CD4-positive, alpha-beta T cell treated with Interleukin-21 for 1 hour (primary cell): ENCODE data around the gene PLCL1.
"Not testable (repeated sequence)": the region's sequence is repeated elsewhere in the genome, so short reads cannot be mapped to it uniquely, and the experiment has no call there.

Experiments
- DNase-seq: peaks from one replicate; pipeline ENCODE4 v3.0.0-alpha.2; 2020

Gene PLCL1

DNA sequence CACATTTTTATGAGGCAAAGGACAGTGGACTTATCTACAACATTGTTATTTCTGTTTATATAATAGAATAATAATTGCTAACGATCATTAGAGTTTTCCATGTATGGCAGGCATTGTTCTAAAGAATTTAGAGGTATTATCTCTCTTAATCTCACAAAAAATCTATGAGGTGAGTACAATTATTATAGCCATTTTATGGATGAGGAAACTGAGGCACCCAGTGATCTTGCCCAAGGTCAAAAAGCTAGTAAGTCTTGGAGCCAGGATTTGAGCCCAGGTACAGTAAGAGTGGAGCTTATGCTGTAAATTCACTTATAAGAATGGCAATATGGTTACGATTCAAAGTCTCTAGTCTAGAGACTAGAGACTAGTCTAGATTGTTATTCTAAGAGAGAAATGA is 331.7 kb downstream of the PLCL1 start:
- DNase-seq: no peak

DNA sequence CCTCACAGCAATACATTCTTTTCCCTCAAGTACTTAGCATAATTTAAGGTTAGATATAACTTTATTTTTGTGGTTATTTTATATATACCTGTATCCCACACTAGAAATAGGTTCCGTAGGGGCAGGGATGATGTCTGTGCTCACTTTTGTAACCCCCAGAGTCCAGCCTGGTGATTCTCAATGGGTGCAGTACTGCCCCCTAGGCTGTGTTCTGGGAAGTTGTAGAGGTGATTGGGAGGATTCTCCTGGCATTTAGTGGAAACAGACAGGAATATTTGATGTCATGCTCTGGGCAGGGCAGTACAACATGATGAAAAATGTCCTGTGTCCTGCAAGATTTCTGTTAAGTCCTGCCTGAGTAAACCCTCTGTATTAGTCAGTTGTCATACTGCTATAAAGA is 333.3 kb downstream of the PLCL1 start:
- no peak for DNase-seq

DNA sequence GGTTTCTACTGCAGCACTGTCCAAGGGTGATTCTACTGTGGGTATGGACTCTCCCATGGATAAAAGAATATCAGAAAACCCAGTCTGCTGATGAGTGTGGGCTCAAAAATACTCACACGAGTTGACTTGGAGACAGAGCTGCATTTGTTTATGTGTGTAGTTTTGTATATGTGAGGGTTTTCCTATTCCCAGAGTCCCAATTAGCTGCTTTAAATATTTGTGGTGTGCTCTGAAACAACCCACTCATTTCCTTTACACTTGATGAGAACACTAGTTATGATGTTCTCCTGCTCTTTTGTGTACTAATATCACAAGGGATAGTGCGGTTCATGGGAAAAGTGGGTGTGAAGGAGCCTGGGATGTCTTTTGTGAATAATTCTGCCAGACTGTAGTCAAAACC is 337.3 kb downstream of the PLCL1 start:
- no peak for DNase-seq

DNA sequence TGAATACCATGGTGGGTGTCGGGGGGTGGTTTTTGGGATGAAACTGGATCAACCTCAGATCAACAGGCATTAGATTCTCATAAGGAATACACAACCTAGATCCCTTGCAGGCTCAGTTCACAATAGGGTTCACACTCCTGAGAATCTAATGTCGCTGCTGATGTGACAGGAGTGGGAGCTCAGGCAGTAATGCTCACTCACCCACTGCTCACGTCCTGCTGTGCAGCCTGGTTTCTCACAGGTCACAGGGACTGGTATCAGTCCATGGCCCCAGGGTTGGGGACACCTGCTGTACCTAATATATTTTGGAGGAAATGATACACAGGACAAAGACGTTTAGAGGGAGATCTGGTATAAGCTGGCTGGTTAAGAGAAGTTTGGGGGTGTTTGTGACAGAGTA is 338.8 kb downstream of the PLCL1 start:
- DNase-seq: no peak

DNA sequence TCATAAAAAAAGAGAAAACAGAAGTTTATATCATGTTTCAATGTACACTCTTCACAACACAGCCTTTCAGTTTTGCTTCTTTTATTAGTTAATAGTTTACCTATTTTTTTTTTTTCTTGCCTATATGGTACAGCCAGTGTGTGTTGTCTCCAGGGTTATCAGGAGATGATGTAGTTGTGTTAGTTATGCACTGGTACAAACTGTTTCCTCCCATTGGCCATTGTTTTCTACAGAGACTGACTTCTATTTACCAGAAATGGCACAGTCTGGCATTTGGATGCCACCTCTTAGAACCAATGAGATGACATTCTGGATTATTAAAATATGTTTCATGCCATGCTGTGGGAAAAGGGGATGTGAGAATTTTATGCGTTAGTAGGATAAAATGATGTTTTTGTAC is 339.4 kb downstream of the PLCL1 start:
- no peak for DNase-seq

DNA sequence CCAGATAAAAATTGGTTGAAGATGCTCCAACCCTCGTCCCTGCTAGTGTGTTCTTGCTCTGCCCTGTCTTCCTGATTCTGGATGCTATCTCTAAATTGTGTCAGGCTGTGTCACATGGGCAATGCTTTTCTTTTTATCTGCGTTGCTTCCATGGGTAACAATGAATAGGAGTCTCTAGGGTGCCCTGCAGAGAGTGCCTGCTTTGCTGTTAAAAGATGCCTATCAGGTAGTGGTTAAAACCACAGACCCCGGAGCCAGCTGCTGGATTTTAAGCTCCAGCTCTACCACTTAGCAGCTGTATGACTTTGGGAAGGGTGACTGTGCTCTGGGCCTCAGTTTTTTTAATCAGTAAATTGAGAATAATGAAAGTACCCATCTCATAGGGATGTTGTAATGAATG is 340.3 kb downstream of the PLCL1 start:
- DNase-seq: no peak

DNA sequence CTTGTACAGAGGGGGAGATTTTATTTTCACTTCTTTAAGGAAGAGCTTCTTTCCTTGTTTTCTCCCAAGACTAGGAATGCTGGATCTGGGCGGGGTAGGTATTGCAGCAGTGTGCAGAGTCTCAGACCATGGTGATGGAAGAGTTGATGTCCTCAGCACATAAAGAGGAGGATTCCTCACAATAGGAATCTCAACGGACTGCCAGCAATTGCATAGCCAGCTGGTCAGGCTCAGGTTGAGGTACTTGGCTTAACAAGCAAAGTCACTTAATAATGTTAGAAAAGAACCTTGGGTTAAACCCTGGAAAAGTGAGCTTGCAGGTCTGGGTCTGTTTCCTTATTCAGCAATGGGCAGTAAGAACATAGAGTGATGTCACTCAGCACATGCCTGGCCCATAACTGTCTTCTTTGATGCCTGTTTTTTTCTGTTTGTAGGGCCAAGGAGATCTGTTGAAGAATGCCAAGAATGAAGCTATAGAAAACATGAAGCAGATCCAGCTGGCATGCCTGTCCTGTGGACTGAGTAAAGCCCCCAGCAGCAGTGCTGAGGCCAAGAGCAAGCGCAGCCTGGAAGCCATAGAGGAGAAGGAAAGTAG is 342.1 kb downstream of the PLCL1 start:
- no peak for DNase-seq

DNA sequence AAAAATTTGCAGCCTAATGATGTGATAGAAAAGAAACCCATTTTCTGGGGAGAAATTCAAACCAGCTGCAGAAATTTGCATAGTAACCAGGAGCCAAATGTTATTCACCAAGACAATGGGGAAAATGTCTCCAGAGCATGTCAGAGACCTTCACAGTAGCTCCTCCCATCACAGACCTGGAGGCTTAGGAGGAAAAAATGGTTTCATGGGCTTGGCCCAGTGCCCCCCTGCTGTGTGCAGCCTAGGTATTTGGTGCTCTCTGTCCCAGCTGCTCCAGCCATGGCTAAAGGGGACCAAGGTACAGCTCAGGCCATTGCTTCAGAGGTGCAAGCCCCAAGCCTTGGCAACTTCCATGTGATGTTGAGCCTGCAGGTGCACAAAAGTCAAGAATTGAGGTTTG is 352.9 kb downstream of the PLCL1 start:
- DNase-seq: no peak

DNA sequence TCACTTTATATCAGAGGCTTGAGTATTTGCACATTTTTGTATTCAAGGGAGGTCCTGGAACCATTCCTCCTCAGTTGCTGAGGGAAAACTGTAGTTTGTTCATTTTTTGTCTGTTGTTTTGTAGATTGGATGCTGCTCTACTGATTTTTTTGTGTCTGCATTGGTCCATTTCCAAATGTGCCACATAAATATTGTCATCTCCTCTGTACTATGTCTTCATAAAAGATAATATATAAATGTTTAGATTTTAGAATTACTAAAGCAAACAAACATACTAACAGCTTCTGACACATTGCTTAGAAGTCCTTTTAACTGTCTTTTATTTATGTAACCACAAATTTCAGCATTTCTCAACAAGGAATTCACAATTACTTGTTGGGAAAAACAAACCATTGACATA is 356.8 kb downstream of the PLCL1 start:
- no peak for DNase-seq

DNA sequence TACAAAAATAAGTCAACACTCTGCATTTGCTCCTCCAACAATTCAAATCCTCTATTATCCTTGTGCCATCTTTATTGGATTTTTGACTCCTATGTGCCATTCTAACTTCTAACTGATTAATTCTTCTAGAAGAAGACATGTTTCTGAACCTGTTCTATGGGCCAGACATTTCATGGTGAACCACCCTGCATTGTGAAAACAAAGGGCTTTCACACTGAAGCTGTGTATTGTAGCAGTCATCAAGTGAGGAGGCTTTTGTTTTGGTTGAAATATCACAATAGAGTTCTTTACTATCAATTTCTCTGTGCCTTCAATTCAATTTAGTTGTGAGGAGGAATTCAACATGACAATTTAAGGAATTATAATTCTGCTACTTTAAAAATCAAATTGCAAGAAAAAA is 357.9 kb downstream of the PLCL1 start:
- no peak for DNase-seq

DNA sequence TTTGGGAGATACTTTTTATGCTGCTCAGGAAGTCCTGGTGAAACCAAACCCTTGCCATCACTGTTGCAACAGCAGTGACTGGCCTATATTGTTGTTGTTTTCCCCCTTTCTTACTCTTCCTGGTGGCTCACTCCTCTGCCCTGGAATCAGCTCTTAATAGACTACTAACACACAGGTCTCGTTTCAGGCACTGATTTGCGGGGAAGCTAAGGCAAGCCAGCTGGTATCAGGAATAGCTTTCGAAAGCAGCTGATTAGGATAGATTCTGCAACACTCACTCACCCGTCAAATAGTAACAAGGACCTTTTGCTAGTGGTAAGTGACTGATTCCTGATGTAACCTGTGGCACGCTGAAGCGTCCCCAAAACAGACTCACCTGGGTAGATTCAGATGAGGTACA is 360.4 kb downstream of the PLCL1 start:
- DNase-seq: no peak

DNA sequence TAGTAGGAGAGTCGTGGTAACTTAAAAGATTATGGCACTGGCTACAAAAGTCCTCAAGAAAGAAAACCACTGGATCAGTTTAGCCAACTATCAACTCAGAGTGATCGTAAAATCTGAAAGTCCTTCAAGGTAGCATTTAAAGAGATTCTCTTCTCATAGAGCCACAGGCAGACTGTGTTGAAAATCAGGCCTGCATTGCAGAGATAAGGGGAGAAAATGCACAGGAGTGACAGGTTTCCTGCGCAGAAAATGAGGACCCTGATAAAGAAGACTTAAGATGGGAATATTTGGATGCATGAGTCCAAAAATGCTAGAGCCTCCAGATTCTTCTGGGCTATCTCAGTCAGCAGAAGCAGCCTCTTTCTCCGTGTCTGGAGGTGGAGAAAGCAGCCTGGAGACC is 360.9 kb downstream of the PLCL1 start:
- no peak for DNase-seq

DNA sequence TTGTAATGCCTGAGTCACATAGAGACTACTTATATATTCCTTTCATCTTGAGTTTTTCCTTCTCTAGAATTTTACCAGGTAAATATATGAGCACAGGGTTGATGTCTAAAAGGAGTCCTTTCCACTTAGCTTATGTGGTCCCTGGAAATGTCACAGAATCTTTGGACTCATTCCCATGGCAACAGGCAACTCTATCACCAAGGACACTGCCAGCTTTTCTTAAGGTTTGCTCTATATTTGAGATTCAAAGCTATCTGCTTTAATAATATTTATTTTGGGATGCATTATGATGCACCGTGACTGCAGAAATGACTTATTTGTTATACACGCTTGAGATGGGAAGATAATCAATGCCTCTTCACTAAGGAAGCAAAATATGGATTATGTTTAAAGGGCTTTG is 363.0 kb downstream of the PLCL1 start:
- DNase-seq: no peak

DNA sequence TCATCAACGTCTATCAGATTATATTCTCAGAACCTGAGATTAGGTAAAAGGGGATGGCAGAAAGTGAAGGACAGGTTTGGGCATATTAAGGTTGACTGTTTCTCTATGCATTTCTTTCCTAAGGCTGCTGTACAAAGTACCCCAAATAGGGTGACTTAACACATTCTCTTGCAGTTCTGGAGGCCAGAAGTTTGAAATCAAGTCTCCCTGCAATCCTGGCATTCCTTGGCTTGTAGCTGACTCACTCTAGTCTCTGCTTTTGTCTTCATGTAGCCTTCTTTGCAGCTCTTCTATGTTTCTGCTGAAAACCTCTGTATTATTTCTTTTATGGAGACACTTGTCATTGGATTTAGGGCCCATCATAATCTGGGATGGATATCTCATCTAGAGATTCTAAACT is 364.3 kb downstream of the PLCL1 start:
- DNase-seq: no peak

DNA sequence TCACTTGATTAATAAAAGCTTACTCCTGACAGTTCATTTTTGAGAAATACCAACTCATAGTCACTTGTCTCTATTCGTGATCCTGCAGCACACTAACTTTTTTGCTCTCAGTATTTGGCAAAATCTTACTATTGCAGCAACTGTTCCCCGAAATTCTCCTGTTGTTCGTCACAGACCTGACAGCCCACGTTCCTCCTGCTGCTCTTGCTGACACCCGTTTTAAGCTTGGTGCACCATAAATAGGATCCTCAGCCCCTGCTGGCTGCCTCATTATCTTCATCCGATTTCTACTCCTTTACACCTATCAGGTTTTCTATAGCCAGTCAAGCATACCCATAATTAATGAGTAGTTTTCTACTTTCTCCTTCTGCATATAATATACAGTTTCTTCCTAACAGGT is 368.8 kb downstream of the PLCL1 start:
- DNase-seq: no peak

DNA sequence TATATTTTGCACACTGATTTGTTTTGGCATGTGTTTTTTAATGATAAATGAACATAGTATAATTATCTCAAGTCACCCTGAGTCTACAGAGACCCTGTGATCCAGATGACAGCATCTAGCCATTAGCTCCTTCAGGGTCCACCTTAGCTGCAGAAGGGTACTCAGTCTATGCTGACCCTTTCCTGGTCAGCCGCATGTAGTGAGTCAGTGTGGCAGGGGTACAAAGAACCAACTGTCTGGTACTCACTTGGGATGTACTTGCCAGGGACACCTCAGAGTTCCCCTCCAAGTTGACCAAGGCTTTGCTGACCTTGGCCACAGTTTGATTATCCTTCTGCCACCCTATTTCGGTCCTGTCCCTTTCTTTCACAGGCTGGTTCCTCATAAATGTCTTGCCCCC is 369.5 kb downstream of the PLCL1 start:
- DNase-seq: no peak

DNA sequence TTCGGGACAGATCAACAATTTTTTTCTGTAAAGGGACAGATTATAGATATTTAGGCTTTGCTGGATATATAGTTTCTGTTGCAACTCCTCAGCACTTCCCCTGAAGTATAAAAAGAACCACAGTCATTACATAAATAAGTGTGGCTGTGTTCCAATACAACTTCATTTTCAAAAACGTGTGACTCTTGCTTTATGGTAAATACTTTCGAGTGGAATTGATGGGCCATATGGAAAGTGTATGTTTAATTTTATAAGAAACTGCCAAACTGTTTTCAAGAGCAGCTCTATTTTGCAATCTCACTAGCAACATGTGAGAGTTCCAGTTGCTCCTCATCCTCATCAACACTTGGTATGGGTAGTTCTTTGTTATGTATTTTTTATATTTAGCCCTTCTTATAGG is 370.9 kb downstream of the PLCL1 start:
- no peak for DNase-seq

DNA sequence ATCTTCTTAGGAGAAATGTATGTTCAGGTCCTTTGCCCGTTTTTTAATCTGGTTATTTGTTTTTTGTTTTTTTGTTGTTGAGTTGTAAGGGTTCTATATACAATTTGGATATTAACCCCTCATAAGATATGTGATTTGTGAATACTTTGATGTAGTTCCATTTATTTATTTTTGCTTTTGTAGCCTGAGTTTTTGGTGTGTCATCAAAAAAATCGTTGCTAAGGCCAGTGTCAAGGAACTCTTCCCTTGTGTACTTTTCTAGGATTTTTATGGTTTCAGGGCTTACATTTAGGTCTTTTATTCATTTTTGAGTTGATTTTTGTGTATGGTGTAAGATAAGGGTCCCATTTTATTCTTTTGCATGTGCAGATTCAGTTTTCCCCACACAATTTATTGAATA is 372.6 kb downstream of the PLCL1 start:
- DNase-seq: no peak

DNA sequence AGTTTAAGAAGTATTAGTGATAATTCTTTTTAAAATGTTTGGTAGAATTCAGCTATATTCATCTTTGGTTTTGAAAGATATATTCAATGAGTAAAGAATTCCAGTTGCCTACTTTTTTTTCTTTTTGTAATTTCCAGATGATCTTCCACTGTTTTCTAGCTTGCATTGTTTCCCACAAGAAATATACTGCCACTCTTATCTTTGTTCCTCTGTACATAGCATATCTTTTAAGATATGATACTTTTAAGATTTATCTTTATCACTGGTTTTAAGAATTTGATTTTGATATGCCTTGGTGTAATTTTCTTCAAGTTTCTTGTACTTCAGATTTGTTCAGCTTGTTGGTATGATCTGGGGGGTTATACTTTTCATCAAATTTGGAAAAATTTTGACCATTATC is 374.4 kb downstream of the PLCL1 start:
- no peak for DNase-seq

DNA sequence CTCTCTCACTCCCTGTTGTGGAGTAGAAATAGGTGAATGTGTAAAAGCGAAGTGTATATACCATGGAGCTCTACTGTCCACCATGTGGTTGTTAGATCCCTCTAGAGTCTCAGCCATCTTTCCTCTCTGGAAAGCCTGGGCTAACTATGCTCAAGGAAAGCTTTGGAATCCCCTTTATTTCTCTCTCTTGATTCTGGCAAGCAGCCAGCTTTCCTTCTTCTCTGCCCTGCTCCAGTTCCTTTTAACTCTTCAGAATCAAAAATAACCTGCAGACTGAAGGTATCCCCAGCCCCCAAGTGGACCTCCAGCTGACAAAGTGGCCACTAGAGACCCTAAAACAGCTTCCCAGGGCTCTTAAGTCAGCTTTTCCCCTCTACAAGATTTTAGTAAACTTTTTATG is 381.9 kb downstream of the PLCL1 start:
- no peak for DNase-seq

DNA sequence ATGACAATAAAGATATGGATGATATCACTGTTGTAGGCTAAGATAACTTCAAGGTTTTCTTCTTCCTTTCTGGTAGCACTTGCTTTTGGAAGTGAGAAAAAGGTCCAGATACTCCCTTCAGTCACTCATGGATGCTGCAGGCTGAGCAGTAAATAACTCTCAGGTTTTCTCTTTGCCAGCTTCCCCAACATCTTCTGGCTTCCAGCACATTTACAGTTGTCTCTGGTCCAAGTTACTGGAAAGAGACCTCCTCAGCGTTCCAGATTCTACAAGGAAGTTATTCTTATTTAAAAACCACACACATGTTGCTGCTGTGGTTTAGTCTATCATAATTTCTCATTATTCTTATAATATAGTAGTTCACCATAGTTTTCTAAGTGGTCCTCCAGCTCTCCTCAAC is 383.4 kb downstream of the PLCL1 start:
- no peak for DNase-seq

DNA sequence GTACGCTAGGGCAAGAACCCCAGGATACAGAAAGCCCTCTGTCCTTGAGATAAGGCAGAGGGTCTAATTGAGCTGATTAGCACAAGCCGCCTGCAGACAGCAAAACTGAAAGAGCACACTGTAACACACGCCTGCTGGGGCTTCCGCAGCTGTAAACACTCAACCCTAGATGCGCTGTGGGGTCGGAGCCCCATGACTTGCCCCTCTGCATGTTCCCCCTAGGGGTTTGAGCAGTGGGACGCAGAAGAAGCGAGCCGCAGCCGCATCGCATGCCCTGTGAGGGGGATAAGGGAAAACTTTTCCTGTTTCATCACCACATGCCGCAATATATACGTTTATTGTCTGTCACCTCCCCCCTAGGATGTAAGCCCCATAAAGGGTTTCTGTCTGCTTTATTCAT is 384.6 kb downstream of the PLCL1 start:
- DNase-seq: no peak

DNA sequence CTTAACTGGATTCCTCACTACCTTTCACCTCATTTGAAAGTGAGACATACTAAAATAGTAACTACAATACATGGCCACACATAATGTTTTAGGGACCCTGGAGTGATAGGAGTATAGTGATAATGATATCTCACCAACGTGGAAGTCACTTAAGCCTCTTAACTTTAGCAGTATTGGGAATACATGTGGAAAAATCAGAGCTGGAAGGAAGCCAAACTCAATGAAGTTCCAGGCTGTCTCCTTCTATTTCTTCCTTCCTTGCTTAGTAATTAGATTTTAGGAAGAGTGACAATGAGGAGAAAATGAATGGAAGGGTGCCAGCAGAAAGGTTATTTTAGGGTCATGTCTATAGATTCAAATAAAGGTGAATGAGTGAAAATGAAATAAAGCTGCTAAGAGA is 387.3 kb downstream of the PLCL1 start:
- DNase-seq: no peak

DNA sequence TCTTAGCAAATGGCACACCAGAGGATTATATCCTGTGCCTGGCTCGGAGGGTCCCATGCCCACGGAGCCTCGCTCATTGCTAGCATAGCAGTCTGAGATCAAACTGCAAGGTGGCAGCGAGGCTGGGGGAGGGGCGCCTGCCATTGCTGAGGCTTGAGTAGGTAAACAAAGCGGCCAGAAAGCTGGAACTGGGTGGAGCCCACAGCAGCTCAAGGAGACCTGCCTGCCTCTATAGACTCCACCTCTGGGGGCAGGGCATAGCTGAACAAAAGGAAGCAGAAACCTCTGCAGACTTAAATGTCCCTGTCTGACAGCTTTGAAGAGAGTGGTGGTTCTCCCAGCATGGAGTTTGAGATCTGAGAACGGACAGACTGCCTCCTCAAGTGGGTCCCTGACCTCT is 392.2 kb downstream of the PLCL1 start:
- DNase-seq: not testable (repeated sequence)
